ENCODE results near the gene HSPA2.

Gene HSPA2

DNA sequence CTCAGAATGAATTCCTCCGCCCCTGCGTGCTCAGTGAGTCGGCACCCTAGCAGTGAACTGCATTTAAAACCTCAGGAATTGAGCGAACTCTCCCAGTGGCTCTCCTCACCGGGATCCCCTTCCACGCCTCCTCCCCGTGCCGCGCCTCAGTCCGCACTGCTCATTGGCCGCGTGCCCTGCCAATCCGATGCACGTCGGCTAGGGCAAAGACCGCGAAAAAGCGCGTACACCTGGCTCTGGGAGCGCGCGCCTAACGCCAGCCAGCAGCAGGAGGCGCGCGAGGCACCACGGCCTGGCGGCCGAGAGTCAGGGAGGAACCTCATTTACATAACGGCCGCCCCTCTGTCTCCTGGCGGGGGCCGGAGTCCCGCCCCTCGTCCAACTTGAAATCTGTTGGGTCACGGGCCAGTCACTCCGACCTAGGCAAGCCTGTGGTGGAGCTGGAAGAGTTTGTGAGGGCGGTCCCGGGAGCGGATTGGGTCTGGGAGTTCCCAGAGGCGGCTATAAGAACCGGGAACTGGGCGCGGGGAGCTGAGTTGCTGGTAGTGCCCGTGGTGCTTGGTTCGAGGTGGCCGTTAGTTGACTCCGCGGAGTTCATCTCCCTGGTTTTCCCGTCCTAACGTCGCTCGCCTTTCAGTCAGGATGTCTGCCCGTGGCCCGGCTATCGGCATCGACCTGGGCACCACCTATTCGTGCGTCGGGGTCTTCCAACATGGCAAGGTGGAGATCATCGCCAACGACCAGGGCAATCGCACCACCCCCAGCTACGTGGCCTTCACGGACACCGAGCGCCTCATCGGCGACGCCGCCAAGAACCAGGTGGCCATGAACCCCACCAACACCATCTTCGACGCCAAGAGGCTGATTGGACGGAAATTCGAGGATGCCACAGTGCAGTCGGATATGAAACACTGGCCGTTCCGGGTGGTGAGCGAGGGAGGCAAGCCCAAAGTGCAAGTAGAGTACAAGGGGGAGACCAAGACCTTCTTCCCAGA, at the start of gene HSPA2:
Gene HSPA2, plus strand, starts transcription at position 534 of the 995 bp plus-strand sequence. Its CDS starts 109 bp downstream, at position 643.
- DNase-seq (ENCODE audit: low read depth, low spot score), result peak; percentile 82

DNA sequence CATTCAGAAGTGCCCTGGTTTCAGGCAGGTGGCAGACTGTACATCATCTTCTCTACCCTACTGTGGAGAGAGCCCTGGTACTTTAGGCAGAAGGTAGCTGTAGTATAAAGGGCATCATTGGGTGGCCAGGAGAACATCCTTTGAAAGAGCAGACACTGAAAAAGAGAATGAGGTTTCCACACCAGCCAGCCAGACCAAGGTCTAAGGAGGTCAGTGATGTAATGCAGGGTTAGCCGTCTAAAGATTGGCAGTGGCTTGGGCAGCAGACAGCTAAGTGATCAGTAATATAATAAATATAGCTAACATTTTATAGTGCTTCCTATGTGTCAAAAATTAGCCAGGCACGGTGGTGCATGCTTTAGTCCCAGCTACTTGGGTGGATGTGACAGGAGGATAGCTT, 48.9 kb upstream of the HSPA2 start:
- DNase-seq (ENCODE audit: low read depth, low spot score), result no peak

DNA sequence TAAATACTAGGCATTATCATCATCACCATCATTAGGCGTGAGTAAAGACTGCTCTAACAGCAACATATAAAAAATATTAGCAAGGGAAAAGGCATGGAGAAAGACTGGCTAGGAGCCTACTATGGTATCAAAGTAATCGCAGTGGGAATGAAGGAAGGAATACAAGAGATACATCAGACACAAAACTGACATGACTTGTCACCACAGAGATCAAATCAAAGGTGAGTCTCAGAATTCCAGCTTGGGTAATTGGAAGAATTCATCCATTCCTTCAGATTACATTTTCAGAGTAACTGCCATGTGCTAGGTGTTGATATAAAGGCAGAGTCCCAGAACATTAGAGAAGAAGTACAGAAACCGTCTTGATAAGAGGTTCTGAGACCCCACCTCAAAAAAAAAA, 47.1 kb upstream of the HSPA2 start:
- DNase-seq (ENCODE audit: low read depth, low spot score), result no peak

DNA sequence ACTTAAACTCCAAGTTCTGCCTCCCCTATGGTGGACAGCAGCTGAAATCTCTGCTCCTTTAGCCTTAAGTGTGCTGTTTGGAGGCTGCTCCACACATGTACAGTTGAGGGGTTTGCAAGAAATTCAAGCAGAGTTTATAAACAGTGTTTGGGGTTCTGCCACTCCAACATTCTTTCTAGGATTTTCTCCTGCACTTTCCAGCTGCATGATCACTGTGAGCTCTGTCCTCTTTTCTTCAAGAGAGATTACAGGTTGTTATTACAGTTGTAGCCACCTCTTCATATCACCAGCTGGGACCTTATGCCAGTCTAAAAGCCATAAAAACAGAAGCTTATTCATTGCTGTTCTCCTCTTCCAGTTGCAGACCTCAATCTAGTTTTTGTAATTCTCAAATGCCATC, 45.3 kb upstream of the HSPA2 start:
- no peak for DNase-seq (ENCODE audit: low read depth, low spot score)

DNA sequence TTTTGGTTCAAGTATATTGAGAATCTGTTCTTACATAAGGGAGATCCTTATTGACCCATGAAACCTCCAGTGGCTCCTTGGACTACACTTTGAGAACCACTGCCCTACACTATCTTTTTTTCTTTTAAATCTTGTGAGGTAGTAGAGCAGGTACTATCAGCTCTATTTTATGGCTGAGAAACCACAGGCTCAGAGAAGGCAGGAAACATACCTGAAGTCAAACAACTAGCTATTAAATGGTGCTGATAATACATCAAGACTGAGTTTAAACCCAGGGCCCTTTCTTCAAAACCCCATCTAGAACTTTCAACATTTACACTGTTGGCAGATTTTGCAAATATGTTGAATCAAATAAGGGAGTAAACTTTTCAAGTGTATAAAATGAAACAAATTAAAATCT, 43.8 kb upstream of the HSPA2 start:
- no peak for DNase-seq (ENCODE audit: low read depth, low spot score)

DNA sequence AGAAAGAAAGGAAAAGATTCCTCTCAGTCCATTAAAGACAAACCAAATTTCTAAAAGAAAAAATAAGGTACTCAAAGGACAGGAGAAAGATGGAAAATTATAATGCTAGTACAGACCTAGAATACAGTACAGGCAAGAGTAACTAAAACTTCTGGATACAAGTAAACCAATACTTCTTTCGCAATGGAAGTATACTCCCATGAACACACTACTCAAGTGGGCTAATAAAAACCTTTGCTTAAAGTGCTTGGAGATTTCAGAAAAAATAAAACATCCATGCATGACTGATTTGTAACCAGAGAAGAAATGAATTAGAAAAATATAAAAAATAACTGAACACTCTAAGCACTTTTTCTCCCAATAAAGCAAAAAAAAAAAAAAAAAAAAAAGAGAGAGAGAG, 40.5 kb upstream of the HSPA2 start:
- DNase-seq (ENCODE audit: low read depth, low spot score), result no peak

DNA sequence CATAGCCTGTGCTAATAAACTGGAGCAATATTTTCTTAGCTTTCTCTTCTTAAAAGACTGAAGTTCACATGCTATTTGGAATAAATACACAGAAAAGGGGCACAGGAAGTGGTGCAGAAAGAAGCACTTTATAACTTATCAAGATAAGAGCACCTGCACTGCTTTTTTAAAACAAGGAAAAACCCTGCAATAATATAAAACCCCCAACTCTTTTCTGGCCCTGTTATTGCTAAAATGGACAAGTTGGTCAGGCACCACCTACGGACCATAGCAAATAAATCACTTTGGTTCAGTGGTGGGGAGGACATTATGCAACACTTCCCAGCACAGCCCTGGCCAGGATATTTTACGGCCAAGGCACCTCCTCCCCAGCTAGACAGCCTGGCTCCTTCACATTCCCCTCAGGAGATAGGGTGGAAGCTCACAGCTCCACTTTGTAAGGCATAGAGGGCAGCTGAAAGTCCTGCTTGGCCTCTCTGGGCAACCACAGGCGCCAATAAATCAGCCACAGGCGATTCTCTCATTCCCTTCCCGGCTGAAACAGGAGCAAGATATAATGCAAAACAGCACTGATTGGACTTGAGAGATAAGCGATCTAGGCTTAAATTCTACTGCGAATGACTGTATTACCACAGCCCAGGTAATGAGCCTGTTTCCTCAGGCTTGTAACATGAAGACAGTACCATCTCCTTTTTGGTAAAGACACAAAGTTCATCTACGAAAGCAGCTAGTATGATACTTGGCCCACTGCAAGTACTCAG, 39.0 kb upstream of the HSPA2 start:
- no peak for DNase-seq (ENCODE audit: low read depth, low spot score)

DNA sequence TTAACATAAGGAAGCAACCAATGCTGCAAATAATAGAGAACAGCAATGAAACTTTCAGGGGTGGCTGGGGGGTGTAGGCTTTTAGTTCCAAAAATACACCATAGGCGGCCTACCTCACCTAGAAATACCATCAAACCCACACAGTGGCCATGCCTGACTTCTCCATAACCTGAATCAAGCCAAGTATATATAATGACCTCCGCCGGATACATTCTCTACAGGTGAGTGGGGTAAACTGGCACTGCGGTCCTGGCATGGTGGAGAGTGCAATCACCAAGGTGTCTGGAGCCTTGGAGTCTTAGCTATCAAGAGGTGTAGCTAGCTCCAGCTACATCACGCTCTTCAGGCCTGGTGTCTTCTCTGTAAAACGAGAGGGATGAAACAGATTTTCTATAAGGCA, 38.1 kb upstream of the HSPA2 start:
- DNase-seq (ENCODE audit: low read depth, low spot score), result no peak

DNA sequence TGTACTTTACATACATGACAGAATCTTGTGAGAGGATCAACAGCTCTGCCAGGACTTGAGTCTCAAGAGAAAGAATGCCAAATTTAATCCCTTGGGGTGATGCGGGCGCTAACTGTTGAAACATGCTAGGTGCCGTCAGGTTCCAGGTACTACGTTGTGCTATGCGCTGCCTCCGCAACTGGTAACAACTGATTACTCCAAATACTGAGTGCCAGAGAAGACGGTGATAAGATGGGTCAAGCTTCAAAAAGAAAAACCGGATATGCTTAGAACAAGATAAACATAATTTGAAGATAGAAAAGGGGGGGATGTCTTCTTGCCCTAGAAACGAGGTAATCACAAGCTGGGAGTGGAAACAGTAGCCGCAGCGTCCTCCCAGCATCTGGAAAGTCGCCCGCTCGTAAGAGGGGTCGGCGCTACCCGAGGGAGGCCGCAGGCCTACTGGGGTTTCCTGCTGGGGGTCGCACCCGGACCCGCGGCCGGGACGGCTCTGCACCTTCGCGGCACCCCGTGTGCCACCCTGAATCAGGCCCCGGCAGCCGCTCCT, 37.6 kb upstream of the HSPA2 start:
- DNase-seq (ENCODE audit: low read depth, low spot score), result no peak

DNA sequence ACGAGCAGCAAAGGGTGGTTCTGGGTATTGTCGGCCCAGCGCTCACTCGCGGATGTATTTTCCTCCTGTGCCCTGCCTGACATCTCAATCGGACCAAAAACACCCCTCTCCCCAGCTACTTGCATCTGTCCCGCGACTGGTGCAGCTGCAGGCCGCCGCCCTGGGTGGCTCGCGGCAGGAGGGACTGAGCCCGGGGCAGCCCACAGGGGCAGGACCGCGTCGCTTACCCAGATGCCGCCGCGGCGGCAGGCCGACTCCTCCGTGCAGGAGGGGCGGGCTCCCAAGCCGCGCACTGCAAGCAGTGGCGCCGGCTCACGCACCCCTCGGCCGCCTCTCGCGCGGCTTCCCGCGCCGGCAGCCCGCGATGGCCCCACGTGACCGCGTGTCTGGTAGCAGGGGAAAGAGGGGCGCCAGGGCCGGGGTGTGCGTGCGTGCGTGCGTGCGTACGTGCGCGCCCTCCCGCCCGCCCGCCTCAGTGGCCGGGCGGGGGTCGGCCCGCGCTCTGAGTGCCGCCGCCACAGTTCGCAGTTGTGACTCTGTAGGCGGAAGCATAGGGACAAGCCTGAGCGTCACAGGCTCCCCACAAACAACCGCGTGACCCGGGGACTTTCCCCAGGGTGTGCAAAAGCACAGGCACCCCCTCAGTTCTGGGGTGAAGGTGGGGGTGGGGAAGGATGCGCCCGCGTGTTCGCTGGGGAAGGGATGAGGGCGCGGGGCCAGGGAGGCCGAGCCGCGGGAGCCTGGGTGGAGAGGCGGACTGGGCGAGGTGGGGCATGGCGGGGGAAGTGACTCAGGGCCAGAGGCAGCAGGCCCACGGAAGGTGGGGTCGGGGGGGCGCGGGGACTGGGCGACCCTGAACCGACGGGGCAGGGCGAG, 36.9 kb upstream of the HSPA2 start, which contains the start of gene ZBTB25:
Gene ZBTB25, minus strand, starts transcription at position 405 of the 876 bp plus-strand sequence. CDS start 13,305 bp downstream, outside the sequence.
- DNase-seq (ENCODE audit: low read depth, low spot score), result peak; percentile 83

DNA sequence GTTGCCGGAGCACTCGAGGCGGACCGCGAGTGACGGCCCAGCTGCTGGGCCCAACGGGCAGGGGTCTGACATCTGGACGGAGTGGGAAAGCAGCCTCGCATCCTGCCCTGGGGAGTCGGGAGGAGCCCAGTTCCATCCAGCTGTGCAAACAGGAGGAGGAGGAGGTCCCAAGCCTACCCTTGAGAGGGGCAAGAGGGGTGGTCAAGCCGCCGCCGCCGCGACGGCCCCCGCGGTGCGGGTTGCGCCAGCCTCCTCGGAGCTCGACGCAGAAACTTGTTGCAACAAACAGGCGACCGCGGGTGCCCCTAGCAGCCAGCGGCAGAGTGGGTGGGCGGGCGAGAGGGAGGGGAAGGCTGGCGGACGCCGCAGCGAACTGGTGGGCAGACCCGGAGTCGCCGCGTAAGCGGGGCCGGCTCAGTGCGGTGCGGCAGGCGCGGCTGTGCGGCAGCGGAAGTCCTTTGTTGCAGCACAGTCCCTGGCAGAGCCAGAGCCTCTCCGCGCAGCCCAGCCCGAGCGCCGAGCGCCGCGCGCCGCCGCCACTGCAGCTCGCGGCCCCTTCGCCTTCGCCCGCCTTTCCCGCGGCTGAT, 36.1 kb upstream of the HSPA2 start, which contains the start of gene ZBTB1:
Gene ZBTB1, plus strand, starts transcription at position 461 of the 587 bp plus-strand sequence. CDS start 16,735 bp downstream, outside the sequence.
- DNase-seq (ENCODE audit: low read depth, low spot score), result peak; percentile 77

DNA sequence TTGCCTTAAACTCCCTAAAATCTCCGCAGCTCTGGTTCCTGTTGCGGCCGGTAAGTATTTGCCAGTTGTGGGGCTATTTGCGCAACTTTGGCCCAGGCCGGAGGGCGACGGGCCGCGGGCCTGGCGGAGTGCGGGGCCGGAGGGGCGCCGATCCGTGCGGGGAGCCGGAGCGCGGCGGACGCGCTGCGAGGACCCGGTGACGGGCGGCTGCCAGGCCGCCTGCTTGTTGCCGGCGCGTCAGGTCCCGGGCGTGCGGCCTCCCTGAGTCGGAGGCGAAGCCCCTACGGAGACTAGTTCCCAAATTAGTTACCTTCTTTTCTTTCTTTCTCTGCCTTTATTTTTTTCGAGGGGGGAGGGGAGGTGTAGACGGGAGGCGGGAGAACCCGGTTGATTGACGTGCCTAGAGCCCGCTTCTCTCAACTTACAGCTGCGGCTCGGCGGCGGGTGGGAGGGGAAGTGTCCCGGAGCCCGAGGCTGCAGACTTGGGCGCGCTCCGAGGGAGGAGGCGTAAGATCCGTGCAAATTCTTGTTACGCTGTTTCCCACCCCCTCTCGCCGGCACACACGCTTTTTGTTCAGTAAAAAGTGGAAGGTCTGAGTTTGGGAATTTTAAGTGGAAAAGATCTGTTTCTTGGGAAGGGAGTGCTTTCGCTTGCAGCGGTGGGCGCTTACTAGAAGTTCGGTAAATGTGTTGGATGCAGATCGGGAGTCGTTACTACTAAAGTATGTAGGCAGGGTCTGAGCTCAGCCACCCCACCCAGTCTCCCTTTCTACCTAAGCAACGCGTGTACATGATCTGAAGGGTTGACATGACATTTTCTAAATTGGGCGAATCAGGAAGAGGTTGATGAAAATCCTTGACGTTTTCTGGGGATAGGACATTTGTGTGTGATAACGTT, 35.4 kb upstream of the HSPA2 start:
- peak; percentile 61 for DNase-seq (ENCODE audit: low read depth, low spot score)

DNA sequence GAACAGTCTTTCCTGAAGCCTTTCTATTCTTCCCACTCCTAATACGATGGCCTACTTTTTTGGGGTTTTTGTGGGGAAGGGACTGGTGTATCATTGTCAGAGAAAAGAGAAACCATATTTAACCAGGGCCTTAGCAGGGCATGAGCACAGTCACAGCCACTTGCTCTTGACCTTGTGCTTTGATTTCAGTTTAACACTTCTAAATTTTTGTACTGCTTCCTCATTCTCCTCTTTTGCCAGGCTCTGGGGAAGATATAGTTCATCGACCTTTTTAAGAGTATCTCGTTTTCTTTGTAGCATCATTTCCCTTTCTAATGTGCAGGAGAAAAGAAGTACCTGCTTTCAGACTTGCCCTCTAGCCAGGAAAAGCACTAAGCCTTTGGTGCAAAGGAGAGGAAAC, 33.8 kb upstream of the HSPA2 start:
- no peak for DNase-seq (ENCODE audit: low read depth, low spot score)

DNA sequence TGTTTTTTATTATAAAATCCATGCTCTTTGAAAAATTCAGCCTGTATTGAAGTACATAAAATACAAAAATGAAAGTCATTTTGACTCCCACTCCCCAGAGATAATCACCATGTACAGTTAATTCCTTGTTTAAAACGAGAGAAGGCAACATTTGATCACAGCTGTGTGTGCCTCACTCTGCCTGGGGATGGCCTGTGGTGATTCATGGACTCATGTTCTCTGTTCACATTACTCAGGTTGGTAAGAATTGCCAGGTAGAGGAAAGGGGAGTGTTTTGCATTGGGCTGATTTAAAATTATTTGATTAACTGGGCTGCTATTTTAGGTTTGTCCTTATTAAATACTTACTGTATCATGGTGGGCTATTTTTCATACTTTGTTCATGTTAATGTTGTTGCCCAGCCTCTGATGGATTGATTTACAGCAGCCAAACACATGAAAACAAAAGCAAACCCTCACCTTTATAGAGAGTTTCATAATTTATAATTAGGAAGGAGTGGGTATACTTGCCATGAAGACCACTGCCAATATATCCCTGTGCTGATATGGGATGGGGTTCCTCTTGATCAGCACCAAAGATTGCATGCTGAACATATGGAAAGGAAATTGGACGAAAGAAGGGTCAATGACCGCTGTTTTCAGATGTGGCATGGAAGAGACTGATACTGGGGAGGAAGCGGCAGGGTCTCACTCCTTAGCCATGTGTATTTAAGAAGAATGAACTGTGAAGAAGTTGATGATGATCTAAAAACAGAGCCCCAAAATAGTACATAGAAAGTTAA, 33.0 kb upstream of the HSPA2 start:
- DNase-seq (ENCODE audit: low read depth, low spot score), result no peak

DNA sequence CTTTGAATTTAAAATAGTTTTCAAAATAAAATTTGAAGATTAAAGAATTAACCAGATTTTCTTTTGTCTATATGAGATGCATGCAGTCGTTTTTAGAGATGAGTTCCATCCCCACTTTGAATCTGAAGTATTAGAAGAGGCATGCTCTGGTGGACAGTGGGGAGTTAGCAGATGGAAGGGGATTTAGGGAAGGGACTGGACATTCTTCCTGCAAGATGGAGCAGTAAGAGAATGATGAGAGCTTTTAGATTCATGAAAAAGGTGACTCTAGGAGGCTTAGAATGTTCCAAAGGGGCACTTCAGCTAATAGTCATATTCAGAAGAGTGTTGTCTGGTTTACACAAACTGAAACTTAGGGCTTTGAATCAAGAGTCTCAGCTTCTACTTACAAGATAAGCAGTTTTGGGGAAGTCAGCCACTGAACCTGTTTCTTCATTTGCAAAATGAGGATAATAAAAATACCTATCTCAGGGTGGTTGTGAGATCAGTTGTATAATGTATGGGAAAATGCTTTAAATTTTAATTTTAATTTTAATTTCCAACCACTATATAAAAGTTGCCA, 32.2 kb upstream of the HSPA2 start:
- no peak for DNase-seq (ENCODE audit: low read depth, low spot score)

DNA sequence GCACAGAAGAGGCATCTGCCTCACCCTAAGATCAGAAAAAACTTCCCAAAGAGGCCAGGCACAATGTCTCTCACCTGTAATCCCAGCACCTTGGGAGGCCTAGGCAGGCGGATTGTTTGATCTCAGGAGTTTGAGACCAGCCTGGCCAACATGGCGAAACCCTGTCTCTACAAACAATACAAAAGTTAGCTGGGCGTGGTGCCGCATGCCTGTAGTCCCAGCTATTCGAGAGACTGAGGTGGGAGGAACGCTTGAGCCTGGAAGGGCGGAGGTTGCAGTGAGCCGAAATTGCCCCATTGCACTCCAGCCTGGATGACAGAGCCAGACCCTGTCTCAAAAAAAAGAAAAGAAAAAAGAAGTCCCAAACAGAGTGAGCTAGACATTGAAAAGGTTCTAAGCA, 31.5 kb upstream of the HSPA2 start:
- DNase-seq (ENCODE audit: low read depth, low spot score), result no peak

DNA sequence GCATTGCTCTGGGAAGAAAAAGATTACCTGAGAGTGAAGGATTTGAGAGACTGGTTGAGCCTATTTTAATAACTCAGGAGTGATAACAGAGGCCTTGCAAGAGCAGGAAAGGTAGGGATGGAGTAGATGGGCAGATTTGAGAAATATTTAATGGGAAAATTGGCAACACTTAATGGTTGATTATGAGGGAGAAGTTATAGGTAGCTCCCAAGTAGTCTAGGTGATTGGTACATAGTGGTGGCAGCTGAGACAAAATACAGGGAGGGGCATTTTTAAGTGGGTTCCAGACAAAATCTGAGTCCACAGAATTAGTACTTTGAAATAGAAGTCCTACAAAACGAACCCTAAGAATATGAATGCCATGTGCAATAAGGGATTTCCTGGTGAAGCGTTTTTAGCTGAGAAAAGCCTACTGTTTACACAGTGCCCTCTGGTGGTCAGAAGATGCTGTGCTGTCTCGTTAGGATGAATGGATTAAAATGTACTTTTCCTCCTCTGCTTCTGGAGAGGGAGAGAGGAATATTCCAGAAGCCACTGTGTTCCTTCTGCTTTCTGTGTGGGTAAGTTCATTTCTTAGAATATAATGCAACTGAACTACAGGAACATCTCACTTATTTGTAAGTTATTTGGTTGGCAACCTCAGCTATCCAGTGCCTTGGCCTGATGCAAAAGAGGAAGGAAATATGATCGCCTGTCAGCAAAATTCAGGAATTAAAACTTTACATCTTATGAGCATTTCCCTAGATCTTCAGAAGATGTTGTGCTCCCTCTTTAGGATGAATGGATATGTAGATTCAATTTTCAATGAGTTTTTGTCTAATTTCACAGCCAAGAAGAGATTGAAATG, 29.5 kb upstream of the HSPA2 start:
- DNase-seq (ENCODE audit: low read depth, low spot score), result peak; percentile 15

DNA sequence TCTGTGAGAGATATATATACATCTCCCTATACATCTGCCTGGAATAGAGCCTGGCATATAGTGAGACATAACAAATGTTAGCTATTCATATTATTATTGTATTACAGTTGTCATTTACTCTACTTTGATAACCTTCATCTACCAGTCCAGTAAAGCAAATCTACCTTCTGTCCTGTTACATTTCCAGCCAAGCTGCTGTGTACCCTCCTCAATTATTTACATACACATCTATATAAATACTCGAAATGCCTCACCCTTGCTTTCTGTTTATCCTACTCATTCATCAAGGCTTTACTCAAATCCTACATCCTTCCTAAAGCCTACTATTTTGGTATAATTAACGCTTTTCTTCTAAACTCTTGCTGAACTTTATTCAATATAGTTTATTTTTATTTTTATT, 27.3 kb upstream of the HSPA2 start:
- no peak for DNase-seq (ENCODE audit: low read depth, low spot score)

All from activated naive CD8-positive, alpha-beta T cell treated with anti-CD3 and anti-CD28 coated beads, Interleukin-2, amount 50 U/mL, for 16 hours (primary cell).